Ishikawa (cell line): ENCODE data around the gene ZSCAN16.

Experiments
- EGR1 ChIP-seq: IDR thresholded peaks from 2 replicates; pipeline ENCODE4 v1.6.1; 2012
- EP300 ChIP-seq: IDR thresholded peaks from 2 replicates; pipeline ENCODE4 v1.6.1; 2012; ENCODE audit warnings: borderline replicate concordance
- NFIC ChIP-seq: IDR thresholded peaks from 2 replicates; pipeline ENCODE4 v1.6.1; 2012
- TCF12 ChIP-seq: IDR thresholded peaks from 2 replicates; pipeline ENCODE4 v1.6.1; 2012; ENCODE audit warnings: low read depth
- YY1 ChIP-seq: IDR thresholded peaks from 2 replicates; pipeline ENCODE4 v1.6.1; 2012; ENCODE audit warnings: low read depth
- TF ChIP-seq, protein P1 (sequence below): IDR thresholded peaks from 2 replicates; pipeline ENCODE4 v1.6.1; 2012

DNA sequence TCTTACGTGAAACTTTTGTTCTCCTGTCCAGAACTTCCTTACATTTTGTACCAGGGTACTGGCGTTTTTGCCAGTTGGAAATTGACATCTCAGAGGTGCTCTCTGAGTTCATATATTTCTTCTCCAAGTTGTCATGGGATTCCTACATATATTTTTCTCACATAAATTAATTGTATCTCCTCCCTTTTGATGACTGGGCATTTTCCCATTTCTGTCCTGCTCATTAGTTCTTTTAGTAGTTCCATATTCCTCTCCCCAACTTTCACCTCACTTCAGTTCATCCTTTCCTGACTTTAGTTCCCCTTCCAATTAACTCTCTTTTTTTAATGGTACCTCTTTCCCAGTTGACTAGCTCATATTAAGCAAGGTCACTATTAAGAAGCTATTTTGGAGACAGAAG lies 28.1 kb downstream of the ZSCAN16 start:
- TF ChIP-seq TCF12 (no peak), YY1 (no peak), EGR1 (no peak), NFIC (no peak), EP300 (no peak)
- TF ChIP-seq, protein P1, sequence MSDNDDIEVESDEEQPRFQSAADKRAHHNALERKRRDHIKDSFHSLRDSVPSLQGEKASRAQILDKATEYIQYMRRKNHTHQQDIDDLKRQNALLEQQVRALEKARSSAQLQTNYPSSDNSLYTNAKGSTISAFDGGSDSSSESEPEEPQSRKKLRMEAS: no peak
